ENCODE results near the gene MYO1E. TPM values are rescaled to one million over a fixed set of nuclear protein-coding genes. Genes with fewer than 3 reads are reported as not detected.

MYO1E gene
- total and polyA plus RNA-seq, 2 of the 8 experiments (the other 6 are each of a cell fraction or from before 2014, with no cell fraction given), result 19.6 to 142 TPM

DNA sequence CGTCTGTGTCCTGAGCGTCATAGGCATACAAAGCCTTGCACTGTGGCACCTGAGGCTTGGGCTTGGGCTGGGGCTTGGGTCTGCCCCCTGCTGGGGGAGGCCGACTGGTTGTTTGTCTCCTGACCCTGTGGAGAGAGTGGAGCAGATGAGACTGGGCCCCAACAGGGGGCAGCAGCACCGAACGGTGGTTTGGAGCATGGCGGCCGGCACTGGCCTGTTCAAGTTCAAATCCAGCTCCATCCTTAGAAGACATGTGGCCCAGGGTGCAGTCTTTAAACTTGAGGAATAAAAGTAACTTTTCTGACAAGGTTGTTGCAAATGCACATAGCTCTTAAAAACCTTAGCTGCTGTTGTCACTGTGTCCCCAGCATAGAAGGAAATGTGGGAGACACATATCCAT lies 234.4 kb downstream of the MYO1E start (continued):
- TF ChIP-seq HDAC2 (IDR thresholded peaks at IDR 0.05; ENCODE audit: borderline replicate concordance in 1 of 2, low read depth in 2 of 2, low read length in 2 of 2) (no peak), HDAC6 (IDR thresholded peaks at IDR 0.05; ENCODE audit: low read depth, low read length) (no peak), CEBPB (IDR thresholded peaks at IDR 0.05; ENCODE audit: low read depth, low read length) (no peak)
- TF ChIP-seq, protein P1, sequence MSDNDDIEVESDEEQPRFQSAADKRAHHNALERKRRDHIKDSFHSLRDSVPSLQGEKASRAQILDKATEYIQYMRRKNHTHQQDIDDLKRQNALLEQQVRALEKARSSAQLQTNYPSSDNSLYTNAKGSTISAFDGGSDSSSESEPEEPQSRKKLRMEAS (IDR thresholded peaks at IDR 0.05), result peak; percentile 66
